Suprapubic skin (tissue), 4 donors: ENCODE measurements around the gene CLIC4. TPM values are rescaled to one million over a fixed set of nuclear protein-coding genes. Genes with fewer than 3 reads are reported as not detected.

Experiments
- DNase-seq, 2 donors: peaks; one replicate each; pipeline ENCODE4 v3.0.0-alpha.2; 2019; ENCODE audit warnings: low spot score in 2 of 2
- H3K27ac ChIP-seq: fragments of 200-600 bp; sonication (generic); one replicate; pipeline ENCODE4 v1.5.1; 2019
- H3K27me3 ChIP-seq: fragments of 200-600 bp; sonication (generic); one replicate; pipeline ENCODE4 v1.5.1; 2019
- H3K36me3 ChIP-seq: fragments of 200-600 bp; sonication (generic); one replicate; pipeline ENCODE4 v1.5.1; 2019
- H3K4me1 ChIP-seq: fragments of 200-600 bp; sonication (generic); one replicate; pipeline ENCODE4 v1.5.1; 2019
- H3K4me3 ChIP-seq: fragments of 200-600 bp; sonication (generic); one replicate; pipeline ENCODE4 v1.5.1; 2019; ENCODE audit warnings: mild to moderate bottlenecking
- H3K9me3 ChIP-seq: fragments of 200-600 bp; sonication (generic); one replicate; pipeline ENCODE4 v1.5.1; 2019
- CTCF ChIP-seq, 2 donors: fragments of 200-600 bp in 1 of 2; fragments of 450-650 bp in 1 of 2; sonication (generic) in 1 of 2; IDR thresholded peaks; one replicate each; pipeline ENCODE4 v1.5.1; 2016 to 2019; ENCODE audit warnings: antibody characterized with exemption in 2 of 2, mild to moderate bottlenecking in 1 of 2, moderate library complexity in 1 of 2
- EP300 ChIP-seq: sonication (generic); formaldehyde crosslinking; IDR thresholded peaks from one replicate; pipeline ENCODE4 v1.6.1; 2017; ENCODE audit warnings: antibody characterized with exemption
- POLR2A ChIP-seq, 2 donors: fragments of 450-650 bp; IDR thresholded peaks; one replicate each; pipeline ENCODE4 v1.6.1; 2017; ENCODE audit warnings: antibody characterized with exemption in 2 of 2, mild to moderate bottlenecking in 2 of 2, moderate library complexity in 2 of 2
- POLR2AphosphoS5 ChIP-seq, 3 donors: sonication (generic); formaldehyde crosslinking; IDR thresholded peaks; one replicate each; pipeline ENCODE4 v1.6.1; 2017; ENCODE audit warnings: antibody characterized with exemption in 3 of 3
- WGBS: methylation state at CpG from one replicate; pipeline ENCODE4 v1.1.5; 2018; 5-methylcytosine and 5-hydroxymethylcytosine counted together
- total RNA-seq, 4 donors: library from RNA; depleted of rRNA; stranded (reverse); fragments of >200 nt; gene quantifications; one replicate each; pipeline ENCODE4 v1.1.0, GENCODE V29; 2016

Gene CLIC4
- total RNA-seq, 4 donors from 2014 or later = 50.1 to 76.3 (median 71.4) TPM

- Histone ChIP-seq H3K9me3 (no peaks in the 10 kb centered on the region), H3K4me1 (peaks cover 35% of the 10 kb centered on the region), H3K27me3 (no peaks in the 10 kb centered on the region), H3K4me3 (no peak overlapping the region), H3K36me3 (no peaks in the 10 kb centered on the region), H3K27ac (peak overlapping the region; percentile 73)
- TF ChIP-seq POLR2A (IDR thresholded peaks at IDR 0.05) (no peak), POLR2AphosphoS5 (IDR thresholded peaks at IDR 0.05) (no peak), CTCF (IDR thresholded peaks at IDR 0.05) (no peak), EP300 (no peak)
- WGBS = 23% methylated on average over 2 of the region's 2 CpGs
- no peak for DNase-seq
Observed at GRCh38 chr1:24769656-24770651, 24.7 kb downstream of the CLIC4 start.

DNA sequence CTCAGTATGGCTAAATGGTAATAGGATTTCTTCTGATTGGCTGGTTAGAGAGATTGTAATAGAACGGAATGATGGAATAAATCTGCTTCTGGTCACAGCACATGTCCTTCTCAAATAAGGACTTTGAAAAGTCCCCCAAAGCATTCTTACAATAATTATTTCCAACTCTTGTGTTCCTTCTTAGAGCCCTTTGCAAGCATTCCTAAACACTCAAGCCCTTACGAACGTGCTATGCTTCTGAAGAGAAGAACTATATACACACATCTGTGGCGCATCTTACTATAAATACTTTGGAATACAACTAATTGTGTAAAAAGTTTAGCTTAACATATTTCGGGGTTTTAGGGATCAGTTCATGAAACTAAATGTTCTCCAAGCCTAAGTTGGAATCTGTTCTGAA lies 25.6 kb downstream of the CLIC4 start:
- peak overlapping the region; percentile 73 for H3K27ac ChIP-seq
- H3K9me3 ChIP-seq = no peaks in the 10 kb centered on the region
- no peak for TF ChIP-seq POLR2AphosphoS5 (IDR thresholded peaks at IDR 0.05)
- no peak for TF ChIP-seq EP300
- no peak for TF ChIP-seq POLR2A (IDR thresholded peaks at IDR 0.05)
- no peak for TF ChIP-seq CTCF (IDR thresholded peaks at IDR 0.05)
- no peak overlapping the region for H3K4me3 ChIP-seq
- 69% methylated on average over 5 of the region's 5 CpGs for WGBS
- DNase-seq = no peak
- H3K27me3 ChIP-seq = no peaks in the 10 kb centered on the region
- peaks cover 25% of the 10 kb centered on the region for H3K4me1 ChIP-seq
- no peaks in the 10 kb centered on the region for H3K36me3 ChIP-seq

DNA sequence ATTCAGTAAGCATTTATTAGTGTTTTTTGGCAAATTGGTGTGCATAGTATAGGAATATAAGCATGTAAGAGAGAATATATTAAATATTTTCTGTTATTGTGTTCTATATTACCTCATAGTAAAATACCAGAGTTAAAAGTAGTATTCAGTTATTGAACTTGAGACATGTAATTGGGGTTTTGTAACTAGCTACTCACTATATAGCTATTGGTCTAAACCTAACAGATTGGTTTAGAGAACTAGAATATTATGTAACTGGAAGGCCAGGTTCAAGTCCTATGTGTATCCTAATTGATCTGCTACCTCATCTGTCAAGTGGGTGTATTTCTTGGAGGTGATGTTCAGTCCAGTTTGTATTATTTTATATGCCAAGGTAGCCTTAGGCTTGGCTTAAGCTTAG lies 26.3 kb downstream of the CLIC4 start:
- TF ChIP-seq POLR2A (IDR thresholded peaks at IDR 0.05) = no peak
- TF ChIP-seq CTCF (IDR thresholded peaks at IDR 0.05) = no peak
- TF ChIP-seq POLR2AphosphoS5 (IDR thresholded peaks at IDR 0.05) = no peak
- TF ChIP-seq EP300 = no peak
- DNase-seq = no peak
- Histone ChIP-seq H3K27me3 (no peaks in the 10 kb centered on the region), H3K27ac (no peak overlapping the region), H3K9me3 (no peaks in the 10 kb centered on the region), H3K4me1 (peaks cover 28% of the 10 kb centered on the region), H3K4me3 (no peak overlapping the region), H3K36me3 (no peaks in the 10 kb centered on the region)

GRCh38 chr1:24773618-24774017 lies 28.4 kb downstream of the CLIC4 start:
- H3K36me3 ChIP-seq = no peaks in the 10 kb centered on the region
- H3K27ac ChIP-seq = no peak overlapping the region

More at GRCh38 chr1:24773618-24774017, 28.4 kb downstream of the CLIC4 start:
- no peak for TF ChIP-seq POLR2AphosphoS5 (IDR thresholded peaks at IDR 0.05)
- TF ChIP-seq CTCF (IDR thresholded peaks at IDR 0.05) = no peak
- no peak for TF ChIP-seq EP300
- no peak for TF ChIP-seq POLR2A (IDR thresholded peaks at IDR 0.05)
- Histone ChIP-seq H3K4me3 (no peak overlapping the region), H3K4me1 (peaks cover 40% of the 10 kb centered on the region), H3K9me3 (no peaks in the 10 kb centered on the region), H3K27me3 (no peaks in the 10 kb centered on the region)
- DNase-seq = no peak
